GM23248 (cell line): Measurements from ENCODE around the gene IGF2BP1. TPM values are rescaled to one million over a fixed set of nuclear protein-coding genes. Genes with fewer than 3 reads are reported as not detected.

Source experiments
- DNase-seq: peaks from one replicate; pipeline ENCODE4 v3.0.0-alpha.2; 2015
- H2AFZ ChIP-seq: fragments of 200-600 bp; sonication (generic); 2 replicates; pipeline ENCODE4 v1.6.1; 2016; ENCODE audit warnings: antibody characterized with exemption
- H3F3A ChIP-seq: fragments of 200-600 bp; sonication (generic); 2 replicates; pipeline ENCODE4 v1.6.1; 2016; ENCODE audit warnings: mild to moderate bottlenecking, antibody characterized with exemption, mixed run types; ENCODE audit not compliant: insufficient read depth
- H3K27ac ChIP-seq: fragments of 200-600 bp; sonication (generic); 2 replicates; pipeline ENCODE4 v1.5.1; 2016; ENCODE audit warnings: mild to moderate bottlenecking
- H3K27me3 ChIP-seq: fragments of 200-600 bp; sonication (generic); replicated peaks from 2 replicates; pipeline ENCODE4 v1.6.1; 2016; ENCODE audit warnings: mild to moderate bottlenecking; ENCODE audit not compliant: insufficient read depth
- H3K36me3 ChIP-seq: fragments of 200-600 bp; sonication (generic); 2 replicates; pipeline ENCODE4 v1.6.1; 2016; ENCODE audit warnings: low read depth, mild to moderate bottlenecking
- H3K4me1 ChIP-seq: fragments of 200-600 bp; sonication (generic); 2 replicates; pipeline ENCODE4 v1.6.1; 2016; ENCODE audit warnings: mild to moderate bottlenecking; ENCODE audit not compliant: insufficient read depth
- H3K4me2 ChIP-seq: fragments of 200-600 bp; sonication (generic); one replicate; pipeline ENCODE4 v1.6.1; 2016; ENCODE audit warnings: mild to moderate bottlenecking; ENCODE audit not compliant: unreplicated experiment
- H3K4me3 ChIP-seq: fragments of 200-600 bp; sonication (generic); 2 replicates; pipeline ENCODE4 v1.5.1; 2016; ENCODE audit warnings: mild to moderate bottlenecking
- H3K79me2 ChIP-seq: fragments of 200-600 bp; sonication (generic); 2 replicates; pipeline ENCODE4 v1.6.1; 2016; ENCODE audit warnings: mild to moderate bottlenecking; ENCODE audit not compliant: insufficient read depth
- H3K9ac ChIP-seq: fragments of 200-600 bp; sonication (generic); 2 replicates; pipeline ENCODE4 v1.6.1; 2016; ENCODE audit warnings: mild to moderate bottlenecking
- H3K9me2 ChIP-seq: fragments of 200-600 bp; sonication (generic); 2 replicates; pipeline ENCODE4 v1.6.1; 2016; ENCODE audit warnings: mixed run types, mild to moderate bottlenecking, moderate library complexity; ENCODE audit not compliant: insufficient read depth
- H3K9me3 ChIP-seq: fragments of 200-600 bp; sonication (generic); one replicate; pipeline ENCODE4 v1.6.1; 2017; ENCODE audit warnings: low read depth
- H4K20me1 ChIP-seq: fragments of 200-600 bp; sonication (generic); 2 replicates; pipeline ENCODE4 v1.6.0; 2016; ENCODE audit not compliant: insufficient read depth
- EZH2 ChIP-seq: fragments of 200-600 bp; sonication (generic); IDR thresholded peaks from 2 replicates; pipeline ENCODE4 v1.6.1; 2018; ENCODE audit warnings: antibody characterized with exemption, mild to moderate bottlenecking; ENCODE audit not compliant: insufficient read depth, poor library complexity, severe bottlenecking
- EZH2phosphoT487 ChIP-seq: fragments of 200-600 bp; sonication (generic); IDR thresholded peaks from 2 replicates; pipeline ENCODE4 v1.6.1; 2018; ENCODE audit warnings: antibody characterized with exemption, moderate library complexity, mild to moderate bottlenecking, low read depth; ENCODE audit not compliant: insufficient read depth
- WGBS, 2 experiments: methylation state at CpG; one replicate each; pipeline ENCODE4 v1.1.6; 2015 to 2017; ENCODE audit warnings: low lambda C conversion rate in 2 of 2, low coverage in 1 of 2; ENCODE audit errors: missing lambda C conversion rate in 2 of 2; 5-methylcytosine and 5-hydroxymethylcytosine counted together
- in situ Hi-C: fragments of 300-500 bp; cut with MboI; formaldehyde crosslinking; loops from 2 replicates; pipeline ENCODE4 v1.15.0; 2020
- polyA plus RNA-seq: library from polyadenylated mRNA; unstranded; fragments of >200 nt; fragmentation: Nextera tagmentation; extraction: Ambion mirVana; gene quantifications from 2 replicates; pipeline ENCODE4 v1.2.1, GENCODE V29; 2016
- total RNA-seq: library from RNA; depleted of rRNA; stranded (reverse); fragments of >200 nt; shearing (Covaris generic); gene quantifications from 2 replicates; pipeline ENCODE4 v1.2.3, GENCODE V29; 2014

The IGF2BP1 gene
- total and polyA plus RNA-seq, 2 experiments from 2014 or later: 4.3 to 8.1 TPM

DNA sequence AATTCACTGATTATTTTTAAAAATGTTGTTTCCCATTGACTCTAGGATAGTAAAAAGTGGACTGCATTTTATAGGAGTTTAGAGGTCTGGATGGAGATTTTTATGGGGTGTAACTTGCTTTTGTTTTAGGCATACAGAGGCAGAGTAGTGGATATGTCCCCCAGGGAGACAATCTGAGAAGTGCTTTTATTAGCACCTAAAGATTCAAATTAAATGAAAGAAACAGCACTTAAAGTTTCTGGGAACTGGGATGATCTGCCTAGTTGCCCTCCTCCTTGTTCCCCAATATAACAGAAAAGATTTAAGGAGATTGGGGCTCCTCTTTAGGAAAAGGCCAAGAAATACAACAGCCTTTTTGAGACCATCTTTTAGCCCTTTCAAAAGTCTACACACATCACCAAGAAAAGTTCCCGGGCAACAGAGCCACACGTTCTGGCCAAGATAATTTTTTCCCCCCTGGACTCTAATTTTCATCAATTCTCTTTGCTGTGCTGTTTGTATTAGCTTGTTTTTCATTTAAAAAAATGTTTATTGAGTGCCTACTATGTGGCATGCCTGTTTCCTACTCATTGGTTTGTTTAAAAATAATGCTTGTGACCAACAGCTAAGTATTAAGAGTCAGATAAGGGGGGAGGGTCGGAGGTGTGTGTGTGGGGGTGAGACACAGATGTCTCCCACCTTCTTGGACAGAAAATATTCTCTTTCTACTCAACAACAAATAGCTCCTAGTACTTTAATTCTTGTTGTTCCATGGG lies 2.5 kb upstream of the IGF2BP1 start:
- Histone ChIP-seq H3K4me1 (no peaks in the 10 kb centered on the region), H3K4me2 (no peak overlapping the region), H3K9me2 (no peaks in the 10 kb centered on the region), H3F3A (0 out of 2 replicates have a peak, but pooled peaks cover 7% of the 10 kb centered on the region), H3K4me3 (no peak overlapping the region), H3K9ac (no peak overlapping the region), H3K27me3 (peaks cover 71% of the 10 kb centered on the region), H3K27ac (no peak overlapping the region), H3K9me3 (no peaks in the 10 kb centered on the region), H2AFZ (0 out of 2 replicates have a peak overlapping the region, but pooled peaks have one; percentile 70), H3K79me2 (peaks cover 22% of the 10 kb centered on the region), H3K36me3 (no peaks in the 10 kb centered on the region), H4K20me1 (no peaks in the 10 kb centered on the region)
- no peak for TF ChIP-seq EZH2
- no peak for TF ChIP-seq EZH2phosphoT487
- in situ Hi-C loops: no loop called here
- no peak for DNase-seq
- 19 to 20% methylated on average over 3 of the region's 3 CpGs for WGBS, 2 experiments

GRCh38 chr17:48995304-48995973 lies 1.7 kb upstream of the IGF2BP1 start:
- 10 to 14% methylated on average over 44 to 46 of the region's 46 CpGs for WGBS, 2 experiments
- Histone ChIP-seq H3K4me3 (peak overlapping the region; percentile 73), H3K27me3 (peaks cover 66% of the 10 kb centered on the region)

GRCh38 chr17:48995974-48996721 lies 1.0 kb upstream of the IGF2BP1 start:
- Histone ChIP-seq H3K36me3 (no peaks in the 10 kb centered on the region), H3K27ac (no peak overlapping the region), H3K4me2 (peak overlapping the region; percentile 81), H3K27me3 (peaks cover 62% of the 10 kb centered on the region), H3K9ac (peak overlapping the region; percentile 84; the same call in 1 of the 2 replicates), H3K79me2 (peaks cover 33% of the 10 kb centered on the region), H3K9me2 (no peaks in the 10 kb centered on the region), H3K4me3 (peak overlapping the region; percentile 73), H3K9me3 (no peaks in the 10 kb centered on the region), H2AFZ (peak overlapping the region; percentile 70), H3K4me1 (no peaks in the 10 kb centered on the region), H3F3A (peaks cover 11% of the 10 kb centered on the region; the same call in 1 of the 2 replicates), H4K20me1 (no peaks in the 10 kb centered on the region)
- peak; percentile 76 for TF ChIP-seq EZH2
- no peak for TF ChIP-seq EZH2phosphoT487
- in situ Hi-C loops: no loop called here
- 6 to 7% methylated on average over 27 to 66 of the region's 66 CpGs for WGBS, 2 experiments
- peak; percentile 47 for DNase-seq

More at GRCh38 chr17:48995304-48995973, 1.7 kb upstream of the IGF2BP1 start:
- Histone ChIP-seq H3K9me3 (no peaks in the 10 kb centered on the region), H2AFZ (peak overlapping the region; percentile 70; the same call in 1 of the 2 replicates), H3K9me2 (no peaks in the 10 kb centered on the region), H4K20me1 (no peaks in the 10 kb centered on the region), H3K4me1 (no peaks in the 10 kb centered on the region), H3F3A (0 out of 2 replicates have a peak, but pooled peaks cover 7% of the 10 kb centered on the region), H3K27ac (no peak overlapping the region), H3K79me2 (peaks cover 29% of the 10 kb centered on the region), H3K9ac (no peak overlapping the region), H3K36me3 (no peaks in the 10 kb centered on the region), H3K4me2 (peak overlapping the region; percentile 81)
- TF ChIP-seq EZH2phosphoT487 (0 out of 2 replicates have a peak, but pooled peaks have one; percentile 66), EZH2 (peak; percentile 99)
- DNase-seq: peak; percentile 53
- in situ Hi-C loops: no loop called here

GRCh38 chr17:48996722-48997102 lies 473 bp upstream of the IGF2BP1 start:
- peak overlapping the region; percentile 70 for H2AFZ ChIP-seq
- no peaks in the 10 kb centered on the region for H3K9me2 ChIP-seq
- H4K20me1 ChIP-seq: no peaks in the 10 kb centered on the region
- peak overlapping the region; percentile 81 for H3K4me2 ChIP-seq
- peaks cover 16% of the 10 kb centered on the region; the same call in 1 of the 2 replicates for H3F3A ChIP-seq
- H3K9me3 ChIP-seq: no peaks in the 10 kb centered on the region
- DNase-seq: no peak
- no peak overlapping the region for H3K27ac ChIP-seq
- H3K4me3 ChIP-seq: peak overlapping the region; percentile 73
- H3K79me2 ChIP-seq: peaks cover 38% of the 10 kb centered on the region
- H3K9ac ChIP-seq: peak overlapping the region; percentile 84
- H3K36me3 ChIP-seq: no peaks in the 10 kb centered on the region
- H3K4me1 ChIP-seq: 0 out of 2 replicates have a peak, but pooled peaks cover 5% of the 10 kb centered on the region
- peaks cover 62% of the 10 kb centered on the region for H3K27me3 ChIP-seq
- no peak for TF ChIP-seq EZH2phosphoT487
- no peak for TF ChIP-seq EZH2
- in situ Hi-C loops: no loop called here
- WGBS, 2 experiments: 5 to 9% methylated on average over 22 to 23 of the region's 23 CpGs
